ENCODE measurements around the gene AK4. TPM values are rescaled to one million over a fixed set of nuclear protein-coding genes. Genes with fewer than 3 reads are reported as not detected.
A peak's percentile ranks its signal among the peaks of the same experiment; 100 is the strongest.

AK4 gene
- total RNA-seq, 2 donors from 2014 or later = 28.9 to 64.0 TPM

- intact Hi-C loops (cut with DNase I, micrococcal nuclease) = no loop called here
- DNase-seq = no peak
Measured at GRCh38 chr1:65168867-65169266, 20.9 kb downstream of the AK4 start.

GRCh38 chr1:65170511-65171142, 22.6 kb downstream of the AK4 start:
- DNase-seq = no peak
- ATAC-seq = peak; percentile 53

More at GRCh38 chr1:65168867-65169266, 20.9 kb downstream of the AK4 start:
- no peak for ATAC-seq

GRCh38 chr1:65172936-65173690, 25.1 kb downstream of the AK4 start:
- ATAC-seq = no peak
- intact Hi-C loops (cut with DNase I, micrococcal nuclease) = no loop called here
- no peak for DNase-seq

More at GRCh38 chr1:65170511-65171142, 22.6 kb downstream of the AK4 start:
- intact Hi-C loops (cut with DNase I, micrococcal nuclease) = no loop called here

GRCh38 chr1:65174585-65174984, 26.6 kb downstream of the AK4 start:
- intact Hi-C loops (cut with DNase I, micrococcal nuclease) = no loop called here
- ATAC-seq = peak; percentile 47
- peak in 1 of 2 donors; percentile 28 for DNase-seq

- no peak for ATAC-seq
- intact Hi-C loops (cut with DNase I, micrococcal nuclease) = no loop called here
Measured at GRCh38 chr1:65175171-65176055, 27.4 kb downstream of the AK4 start.

GRCh38 chr1:65176056-65176450, 28.1 kb downstream of the AK4 start:
- ATAC-seq = no peak
- intact Hi-C loops (cut with DNase I, micrococcal nuclease) = no loop called here

More at GRCh38 chr1:65175171-65176055, 27.4 kb downstream of the AK4 start:
- no peak for DNase-seq

GRCh38 chr1:65176591-65176990, 28.6 kb downstream of the AK4 start:
- ATAC-seq (no peak), DNase-seq (no peak)
- intact Hi-C loops (cut with DNase I, micrococcal nuclease) = no loop called here

More at GRCh38 chr1:65176056-65176450, 28.1 kb downstream of the AK4 start:
- no peak for DNase-seq

GRCh38 chr1:65177457-65177856, 29.5 kb downstream of the AK4 start:
- DNase-seq (no peak), ATAC-seq (no peak)
- intact Hi-C loops (cut with DNase I, micrococcal nuclease) = no loop called here

- intact Hi-C loops (cut with DNase I, micrococcal nuclease) = no loop called here
- ATAC-seq (no peak), DNase-seq (no peak)
Measured at GRCh38 chr1:65178235-65178634, 30.2 kb downstream of the AK4 start.

GRCh38 chr1:65179148-65179547, 31.1 kb downstream of the AK4 start:
- intact Hi-C loops (cut with DNase I, micrococcal nuclease) = no loop called here
- DNase-seq = no peak
- no peak for ATAC-seq

GRCh38 chr1:65180977-65181376, 33.0 kb downstream of the AK4 start:
- no peak for DNase-seq
- ATAC-seq = no peak
- intact Hi-C loops (cut with DNase I, micrococcal nuclease) = no loop called here

- intact Hi-C loops (cut with DNase I, micrococcal nuclease) = no loop called here
- DNase-seq = no peak
- peak; percentile 75 for ATAC-seq
Measured at GRCh38 chr1:65182658-65183268, 34.8 kb downstream of the AK4 start.

- DNase-seq (no peak), ATAC-seq (no peak)
- intact Hi-C loops (cut with DNase I, micrococcal nuclease) = no loop called here
Measured at GRCh38 chr1:65189576-65190115, 41.6 kb downstream of the AK4 start.

- intact Hi-C loops (cut with DNase I, micrococcal nuclease) = no loop called here
- ATAC-seq = no peak
- no peak for DNase-seq
Measured at GRCh38 chr1:65190229-65190628, 42.2 kb downstream of the AK4 start.

GRCh38 chr1:65193129-65193695, 45.2 kb downstream of the AK4 start:
- no peak for ATAC-seq

GRCh38 chr1:65195495-65196417, 47.8 kb downstream of the AK4 start:
- intact Hi-C loops (cut with DNase I, micrococcal nuclease) = no loop called here
- ATAC-seq = no peak
- no peak for DNase-seq

More at GRCh38 chr1:65193129-65193695, 45.2 kb downstream of the AK4 start:
- DNase-seq = no peak
- intact Hi-C loops (cut with DNase I, micrococcal nuclease) = no loop called here

GRCh38 chr1:65196926-65197325, 48.9 kb downstream of the AK4 start:
- ATAC-seq = no peak
- intact Hi-C loops (cut with DNase I, micrococcal nuclease) = no loop called here

More at GRCh38 chr1:65196926-65197325, 48.9 kb downstream of the AK4 start:
- DNase-seq = no peak
